HG02870 (cell line): ENCODE results near the gene TPGS2.
"Not testable (repeated sequence)": the region's sequence is repeated elsewhere in the genome, so short reads cannot be mapped to it uniquely, and the experiment has no call there.

Source experiments
- ATAC-seq: cut with Tn5 transposase; IDR thresholded peaks from one replicate; pipeline ENCODE4 v1.9.1; 2021; ENCODE audit warnings: mild to moderate bottlenecking, moderate library complexity; ENCODE audit not compliant: unreplicated experiment

The TPGS2 gene

DNA sequence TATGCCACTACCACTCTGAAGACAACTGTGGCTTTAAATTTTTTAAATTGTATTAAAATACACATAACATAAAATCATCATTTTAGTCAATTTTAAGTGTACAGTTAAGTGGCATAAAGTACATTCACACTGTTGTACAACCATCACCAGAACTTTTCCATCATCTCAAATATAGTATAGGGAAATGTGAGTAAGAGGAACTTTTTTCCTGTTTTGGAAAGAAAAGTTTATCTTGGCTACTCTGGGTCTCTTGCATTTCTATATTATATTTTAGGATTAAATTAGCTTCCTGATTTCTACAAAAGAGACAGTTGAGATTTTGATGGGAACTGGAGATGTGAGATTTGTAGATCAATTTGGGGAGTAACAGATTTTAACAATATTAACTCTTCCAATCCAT, 3.3 kb downstream of the TPGS2 start:
- no peak for ATAC-seq

DNA sequence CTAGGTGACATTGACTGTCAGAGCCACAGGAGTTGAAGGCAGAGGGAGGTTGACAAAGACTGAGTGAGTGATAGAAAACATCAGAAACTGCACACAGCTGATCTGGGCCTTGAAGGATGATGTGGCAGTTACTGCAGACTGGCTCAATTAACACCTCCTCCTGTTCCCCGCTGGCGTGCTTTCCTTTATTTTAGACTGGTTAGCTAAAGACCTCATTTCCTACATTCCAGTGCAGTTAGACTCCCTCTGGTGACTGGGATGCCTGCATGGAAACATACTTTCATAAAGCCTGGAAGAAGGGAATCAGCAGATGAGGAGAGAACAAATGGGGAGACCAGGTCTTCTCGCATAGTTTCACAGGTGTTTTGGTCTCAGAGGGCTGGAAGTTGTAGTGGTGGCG, 7.1 kb downstream of the TPGS2 start:
- ATAC-seq = no peak

DNA sequence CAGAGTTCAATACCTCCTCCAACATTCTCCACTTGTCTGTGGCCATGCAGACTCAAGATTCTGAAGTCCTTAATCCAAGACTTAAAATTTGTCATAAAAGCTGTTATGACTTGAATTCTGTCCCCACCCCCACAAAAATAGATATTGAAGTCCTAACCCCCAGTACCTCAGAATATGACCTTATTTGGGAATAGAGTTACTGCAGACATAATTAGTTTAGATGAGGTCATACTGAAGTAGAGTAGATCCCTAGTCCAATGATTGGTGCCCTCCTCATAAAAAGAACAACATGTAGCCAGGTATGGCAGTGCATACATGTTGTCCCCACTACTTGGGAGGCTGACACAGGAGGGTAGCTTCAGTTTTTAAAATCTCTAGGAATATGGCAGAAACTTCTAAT, 9.2 kb downstream of the TPGS2 start:
- ATAC-seq = no peak

DNA sequence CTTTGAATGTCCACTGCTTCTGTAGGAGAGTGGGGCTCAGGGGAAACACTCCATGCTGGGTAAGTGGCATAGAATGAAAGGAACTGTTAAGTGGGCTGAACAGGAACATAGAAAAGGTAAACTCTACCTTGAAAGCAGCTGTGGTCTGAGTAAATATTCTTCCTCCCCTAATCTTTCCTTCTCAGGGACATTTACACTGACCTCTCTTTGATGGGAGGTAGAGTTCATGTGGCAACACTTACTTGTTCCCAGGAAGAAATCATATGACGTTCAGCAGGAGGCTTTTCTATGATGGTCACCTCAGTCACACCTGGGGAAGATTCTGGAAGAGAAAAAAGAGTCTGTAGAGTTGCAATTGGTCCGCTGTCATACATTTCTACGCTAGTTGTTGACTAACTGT, 10.2 kb downstream of the TPGS2 start:
- no peak for ATAC-seq

- ATAC-seq = no peak
Observed at GRCh38 chr18:36817039-36817438, 11.8 kb downstream of the TPGS2 start.

DNA sequence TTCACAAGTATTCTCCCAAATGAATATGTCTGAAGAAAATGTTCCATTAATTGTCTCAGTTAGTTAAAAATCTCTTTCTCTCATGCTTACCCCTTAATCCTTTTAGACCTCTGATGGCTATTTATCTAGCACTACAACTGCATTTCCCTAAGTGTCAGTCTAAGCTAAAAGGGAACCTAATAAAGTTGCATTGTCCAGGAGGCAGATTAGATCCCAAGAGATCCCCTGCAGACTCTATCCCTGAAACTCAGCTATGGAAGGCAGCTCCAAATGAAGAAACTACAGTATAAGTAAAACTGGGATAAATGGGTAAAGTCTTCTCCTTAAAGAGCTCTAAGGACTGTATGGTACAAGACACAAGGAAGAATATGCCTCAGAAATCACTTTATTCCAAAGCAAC, 12.7 kb downstream of the TPGS2 start:
- not testable (repeated sequence) for ATAC-seq

DNA sequence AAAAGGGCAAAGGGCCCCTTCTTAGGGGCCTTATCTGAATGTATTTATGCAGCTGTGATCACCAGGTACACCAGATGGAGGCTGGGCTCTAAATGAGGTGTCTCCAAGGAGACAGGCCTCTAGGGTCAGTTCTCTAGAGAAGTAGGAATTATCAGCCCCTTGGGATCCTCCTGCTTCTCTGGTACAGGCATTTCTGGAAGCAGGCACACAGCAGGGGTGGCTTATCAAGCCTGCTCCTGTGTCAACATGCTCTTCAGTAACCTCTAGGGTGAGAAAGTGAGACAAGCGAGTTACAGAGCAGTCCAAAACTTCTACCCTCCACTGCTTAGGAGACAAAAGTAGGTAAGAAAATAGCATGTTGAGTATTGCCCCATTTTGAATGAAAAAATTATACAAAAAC, 13.8 kb downstream of the TPGS2 start:
- no peak for ATAC-seq

- no peak for ATAC-seq
Observed at GRCh38 chr18:36813824-36814223, 15.0 kb downstream of the TPGS2 start.

DNA sequence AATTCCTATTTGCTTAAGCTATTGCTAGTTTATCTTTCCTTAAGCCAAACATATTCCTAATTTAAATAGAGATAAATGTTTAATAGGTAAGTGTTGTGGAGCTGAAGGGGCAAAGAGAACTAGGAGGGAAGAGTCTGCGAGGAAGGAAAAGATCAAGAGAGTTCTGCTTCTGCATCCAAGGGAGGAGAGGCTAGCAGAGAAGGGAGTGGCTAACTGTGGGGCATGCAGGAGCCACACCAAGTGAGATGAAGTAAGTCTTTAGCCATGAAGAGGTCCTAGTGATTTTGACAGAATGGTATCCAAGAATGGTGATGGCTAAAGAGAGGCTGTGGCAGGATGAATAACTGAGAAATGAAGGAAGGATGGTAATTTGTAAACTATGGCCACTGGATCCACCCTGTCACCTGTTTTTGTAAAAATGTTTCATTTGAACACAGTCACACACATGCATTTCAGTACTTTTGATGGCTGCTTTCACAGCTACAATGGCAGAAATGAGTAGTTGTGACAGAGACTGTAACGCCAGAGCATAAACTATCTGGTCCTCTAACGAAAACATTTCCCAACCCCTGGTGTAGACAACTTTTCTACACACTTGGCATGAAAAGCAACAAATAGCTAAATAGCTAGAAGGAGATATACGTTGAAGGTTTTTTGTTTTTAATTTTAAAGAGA, 15.6 kb downstream of the TPGS2 start:
- ATAC-seq = no peak

- no peak for ATAC-seq
Observed at GRCh38 chr18:36812678-36813077, 16.1 kb downstream of the TPGS2 start.

GRCh38 chr18:36811955-36812354, 16.8 kb downstream of the TPGS2 start:
- no peak for ATAC-seq

DNA sequence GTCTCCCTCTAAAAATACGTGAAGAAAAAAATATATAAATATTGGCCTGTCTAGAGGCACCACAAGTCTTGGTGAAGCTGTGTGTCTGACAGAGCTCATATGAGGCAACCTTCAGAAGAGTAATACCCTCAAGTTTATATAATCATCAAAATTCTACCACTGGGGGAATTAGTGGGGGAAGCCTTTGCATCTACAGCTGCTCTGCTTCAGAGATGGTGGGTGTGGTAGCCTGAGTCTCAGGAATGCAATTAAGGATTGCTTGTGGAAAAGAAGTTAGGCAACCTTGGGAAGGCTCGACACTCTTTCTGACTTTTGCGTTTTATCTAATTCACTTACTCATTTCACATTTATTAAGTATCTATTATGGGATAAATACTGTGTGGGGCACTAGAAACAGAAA, 17.4 kb downstream of the TPGS2 start:
- no peak for ATAC-seq

GRCh38 chr18:36809590-36810381, 19.0 kb downstream of the TPGS2 start:
- peak; percentile 94 for ATAC-seq

GRCh38 chr18:36808681-36809080, 20.1 kb downstream of the TPGS2 start:
- ATAC-seq = no peak

DNA sequence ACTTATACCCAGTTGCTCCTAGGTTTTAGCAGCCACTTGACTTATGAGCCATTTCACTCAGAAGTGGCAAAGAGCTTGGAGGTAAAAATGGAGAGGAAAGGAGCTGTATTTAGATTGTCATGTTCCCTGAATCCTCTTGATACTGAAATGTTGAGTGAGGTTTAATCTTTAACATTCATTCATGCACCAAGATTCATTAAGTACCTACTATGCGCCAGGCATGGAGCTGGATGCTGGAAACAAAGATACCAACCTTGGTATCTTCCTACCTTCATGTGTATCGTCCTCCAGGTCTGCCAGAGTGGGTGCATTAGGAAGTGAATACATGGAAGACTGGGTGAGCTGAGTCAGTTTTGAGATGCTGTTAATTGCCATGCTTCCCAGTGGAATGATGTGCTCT, 23.7 kb downstream of the TPGS2 start:
- ATAC-seq = no peak

DNA sequence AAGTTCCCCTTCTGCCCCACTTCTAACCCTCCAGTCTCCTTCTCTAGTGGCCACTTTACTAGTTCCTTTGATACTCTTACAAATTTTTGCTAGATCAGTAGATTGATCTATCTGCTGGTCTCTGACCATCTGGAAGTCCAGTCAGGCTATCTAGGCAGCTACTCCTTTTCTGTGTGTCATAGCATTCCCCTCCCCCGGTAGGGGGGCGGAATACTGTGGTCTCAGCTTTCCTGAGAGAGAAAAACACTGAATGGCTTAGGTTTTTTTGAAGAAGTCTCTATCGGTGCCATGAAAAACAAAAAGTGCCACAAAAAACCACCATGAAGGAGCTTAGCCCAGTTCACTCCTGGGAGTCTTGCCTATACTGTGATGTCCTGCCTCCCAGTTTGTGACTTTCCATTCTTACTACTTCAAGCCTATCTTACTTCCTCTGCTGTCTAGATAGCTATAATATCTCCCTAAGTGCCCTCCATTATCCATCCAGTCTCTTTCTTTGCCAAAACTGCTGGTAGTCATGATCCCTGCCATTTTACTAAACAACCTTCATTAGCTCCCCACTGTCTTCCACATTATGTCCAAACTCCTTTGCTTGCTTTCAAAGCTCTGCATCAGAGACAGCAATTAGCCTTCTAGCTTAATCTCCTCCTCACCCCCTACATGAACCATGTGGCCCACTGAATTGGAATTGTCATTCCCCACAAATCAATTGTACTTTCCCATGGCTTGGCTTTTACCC, 29.9 kb downstream of the TPGS2 start:
- no peak for ATAC-seq

- ATAC-seq = no peak
Observed at GRCh38 chr18:36792634-36793283, 36.0 kb downstream of the TPGS2 start.

DNA sequence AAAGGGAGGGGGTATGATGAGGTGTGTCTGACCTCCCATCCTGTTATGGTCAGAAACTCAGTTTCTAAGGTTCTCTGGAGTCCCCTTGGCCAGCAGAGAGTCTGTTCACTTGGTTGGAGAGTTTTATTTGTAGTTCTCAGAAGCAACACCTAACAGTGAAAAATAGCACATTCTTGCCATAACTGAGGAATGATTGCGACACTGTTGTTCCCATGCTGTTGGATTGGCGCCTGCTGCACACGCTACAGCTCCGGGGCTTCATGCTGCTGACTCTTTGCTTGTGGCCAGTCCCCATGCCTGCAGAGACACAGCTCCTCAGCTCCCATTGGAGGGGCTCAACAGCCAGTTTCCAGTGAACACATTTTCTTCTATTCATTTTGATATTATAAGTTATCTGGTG, 42.1 kb downstream of the TPGS2 start:
- no peak for ATAC-seq

DNA sequence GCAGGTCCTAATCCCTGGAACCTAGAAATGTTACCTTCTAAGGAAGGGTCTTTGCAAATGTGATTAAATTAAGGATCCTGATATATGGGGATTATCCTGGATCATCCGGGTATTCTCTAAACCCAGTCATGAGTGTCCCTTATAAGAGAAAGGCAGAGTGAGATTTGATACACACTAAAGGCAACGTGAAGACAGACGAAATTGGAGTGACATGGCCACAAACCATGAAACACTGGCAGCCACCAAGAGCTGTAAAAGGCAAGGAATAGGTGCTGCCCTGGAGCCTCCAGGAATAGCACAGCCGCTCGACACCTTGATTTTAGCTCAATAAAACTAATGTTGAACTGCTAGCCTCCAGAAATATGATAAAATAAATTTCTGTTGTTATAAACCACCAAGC, 45.0 kb downstream of the TPGS2 start:
- no peak for ATAC-seq

DNA sequence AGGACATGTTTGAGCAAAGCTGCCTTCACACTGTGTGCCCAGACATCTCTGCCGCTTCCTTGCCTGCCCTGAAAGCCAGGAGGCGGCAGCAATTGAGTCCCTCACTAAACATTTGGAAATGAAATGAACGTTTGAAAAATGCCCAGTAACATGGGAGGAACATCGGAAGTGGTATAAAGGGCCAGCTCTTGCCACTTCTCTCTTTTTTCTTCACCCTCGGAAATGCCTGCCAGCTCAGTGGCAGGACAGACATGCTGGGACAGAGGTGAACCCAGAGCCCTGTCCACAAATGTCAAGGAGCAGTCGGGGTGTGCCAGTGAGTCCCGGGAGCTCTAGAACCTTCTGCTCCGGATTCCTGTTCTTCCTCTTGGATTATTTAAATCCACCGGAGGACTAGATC, 46.1 kb downstream of the TPGS2 start:
- ATAC-seq = no peak

DNA sequence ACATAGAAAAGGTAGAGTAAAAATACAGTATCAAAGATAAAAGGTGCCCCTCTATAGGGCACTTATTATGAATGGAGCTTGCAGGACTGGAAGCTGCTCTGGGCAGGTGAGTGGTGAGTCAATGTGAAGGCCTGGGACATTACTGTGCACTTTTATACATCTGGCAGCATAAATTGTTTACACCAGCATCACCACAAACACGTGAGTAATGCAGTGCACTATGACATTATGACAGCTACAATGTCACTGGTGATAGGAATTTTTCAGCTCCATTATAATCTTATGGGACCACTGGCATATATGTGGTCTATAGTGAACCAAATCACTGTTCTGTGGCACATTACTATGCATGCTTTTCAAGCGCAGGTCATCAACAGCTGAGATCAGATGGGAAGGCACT, 48.1 kb downstream of the TPGS2 start:
- ATAC-seq = no peak
